T-helper 22 cell (primary cell): Measurements from ENCODE around the gene ODR4.
"Not testable (repeated sequence)": the region's sequence is repeated elsewhere in the genome, so short reads cannot be mapped to it uniquely, and the experiment has no call there.

Source experiments
- DNase-seq: peaks from one replicate; pipeline ENCODE4 v3.0.0-alpha.2; 2020; ENCODE audit warnings: low read depth

The ODR4 gene

GRCh38 chr1:186375152-186375928 is at the start of gene ODR4, which contains the start of gene TPR:
ODR4 (plus strand) TSS chr1:186375838; CDS start chr1:186379786, 3,948 bp downstream.
TPR (minus strand) TSS chr1:186375253; CDS start chr1:186375028, 225 bp downstream.
- peak; percentile 97 for DNase-seq

DNA sequence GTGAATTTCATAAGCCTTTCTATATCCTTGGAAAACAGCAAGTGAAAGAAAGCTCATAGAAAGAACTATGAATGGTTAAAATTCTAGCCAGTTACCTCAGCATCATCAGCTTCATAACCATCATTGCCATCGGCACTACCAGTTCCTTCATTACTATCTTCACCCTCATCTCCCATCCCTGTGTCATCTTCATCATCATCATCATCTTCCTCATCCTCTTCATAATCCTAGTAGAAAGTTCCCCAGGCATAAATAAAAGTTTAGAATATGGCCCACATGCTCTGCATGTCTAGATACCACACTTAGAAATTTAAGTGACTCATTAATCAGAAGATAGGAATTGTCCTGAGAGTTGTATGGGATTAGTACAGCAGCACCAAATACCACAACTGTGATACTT is 49.6 kb upstream of the ODR4 start:
- DNase-seq: no peak

- no peak for DNase-seq
Observed at GRCh38 chr1:186327331-186327730, 48.3 kb upstream of the ODR4 start.

GRCh38 chr1:186330758-186331157 is 44.9 kb upstream of the ODR4 start:
- DNase-seq: no peak

- no peak for DNase-seq
Observed at GRCh38 chr1:186337554-186337953, 38.1 kb upstream of the ODR4 start.

DNA sequence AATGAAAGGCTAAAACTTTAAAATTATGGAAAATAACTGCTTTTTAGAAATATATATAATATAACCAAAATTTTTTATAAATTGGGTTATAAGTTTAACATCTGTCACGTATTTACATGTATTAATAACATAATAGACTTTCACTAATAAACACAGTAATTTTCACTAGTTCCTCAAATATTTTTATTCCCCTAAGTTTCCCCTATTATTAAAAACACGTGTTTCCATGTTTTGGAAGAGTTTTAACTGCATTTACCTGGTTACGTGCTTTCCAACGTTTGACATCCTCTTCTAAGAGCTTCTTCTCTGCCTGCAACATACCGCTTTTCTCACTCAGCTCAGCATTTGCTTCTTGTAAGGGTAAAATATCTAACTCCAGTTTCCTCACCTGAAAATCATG is 34.9 kb upstream of the ODR4 start:
- no peak for DNase-seq

DNA sequence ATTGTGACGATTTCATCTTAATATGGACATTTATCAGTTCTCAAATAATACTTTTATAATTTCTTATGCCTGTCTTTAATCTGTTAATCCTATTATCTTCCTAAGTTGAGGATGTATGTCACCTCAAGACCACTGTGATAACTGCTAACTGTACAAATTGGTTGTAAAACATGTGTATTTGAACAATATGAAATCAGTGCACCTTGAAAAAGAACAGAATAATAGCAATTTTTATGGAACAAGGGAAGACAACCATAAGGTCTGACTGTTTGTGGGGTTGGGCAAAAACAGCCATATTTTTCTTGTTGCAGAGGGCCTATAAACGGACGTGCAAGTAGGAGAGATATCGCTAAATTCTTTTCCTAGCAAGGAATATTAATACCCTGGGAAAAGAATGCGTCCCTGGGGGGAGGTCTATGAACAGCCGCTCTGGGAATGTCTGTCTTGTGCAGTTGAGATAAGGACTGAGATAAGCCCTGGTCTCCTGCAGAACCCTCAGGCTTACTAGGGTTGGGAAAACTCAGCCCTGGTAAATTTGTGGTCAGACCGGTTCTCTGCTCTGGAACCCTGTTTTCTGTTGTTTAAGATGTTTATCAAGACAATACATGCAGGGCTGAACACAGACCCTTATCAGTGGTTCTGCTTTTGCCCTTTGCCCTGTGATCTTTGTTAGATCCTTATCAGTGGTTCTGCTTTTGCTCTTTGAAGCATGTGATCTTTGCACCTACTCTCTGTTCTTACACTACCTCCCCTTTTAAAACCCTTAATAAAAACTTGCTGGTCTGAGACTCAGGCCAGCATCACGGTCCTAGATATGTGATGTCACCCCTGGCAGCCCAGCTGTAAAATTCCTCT is 27.6 kb upstream of the ODR4 start:
- DNase-seq: not testable (repeated sequence)

DNA sequence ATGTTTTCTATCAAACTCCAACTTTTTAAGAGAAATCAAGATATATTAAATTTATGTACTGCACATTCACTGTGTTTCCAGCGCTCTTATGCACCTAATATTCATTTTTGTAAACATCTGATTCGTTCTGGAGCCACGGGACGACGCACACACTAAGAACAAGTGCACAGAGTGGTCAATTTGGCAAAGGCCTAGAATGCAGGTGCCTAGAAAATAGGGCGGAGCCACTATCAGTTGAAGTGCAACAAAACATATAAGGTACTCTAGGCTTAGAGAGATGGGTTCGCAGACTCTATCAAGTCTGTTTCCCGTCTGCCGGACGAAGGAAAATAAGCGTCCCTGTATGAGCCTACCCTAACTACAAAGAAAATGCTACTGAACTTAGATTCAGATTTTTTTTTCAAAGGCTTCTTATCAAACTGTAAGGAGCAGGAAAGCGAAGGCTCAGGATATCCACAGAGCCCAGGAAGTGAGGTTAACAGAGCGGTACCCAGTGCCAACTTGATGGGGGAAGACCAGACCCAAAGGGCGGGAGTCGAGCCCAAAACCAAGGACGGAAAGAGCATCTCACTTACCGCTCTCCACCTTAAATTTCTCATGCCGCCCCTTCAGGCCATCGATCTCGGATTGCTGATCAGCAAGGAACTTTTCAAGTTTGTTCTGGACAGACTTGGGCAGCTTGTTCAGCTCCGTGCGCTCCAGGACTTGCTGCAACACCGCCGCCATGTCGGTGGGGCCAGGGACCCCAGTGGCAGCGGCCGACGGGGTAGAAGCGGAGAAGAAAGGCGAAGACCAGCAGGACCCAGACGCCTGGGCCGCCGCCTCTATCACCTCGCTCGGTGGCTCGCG is 1.1 kb upstream of the ODR4 start:
- DNase-seq: peak; percentile 34

- DNase-seq: no peak
Observed at GRCh38 chr1:186375929-186376319, 286 bp downstream of the ODR4 start.

DNA sequence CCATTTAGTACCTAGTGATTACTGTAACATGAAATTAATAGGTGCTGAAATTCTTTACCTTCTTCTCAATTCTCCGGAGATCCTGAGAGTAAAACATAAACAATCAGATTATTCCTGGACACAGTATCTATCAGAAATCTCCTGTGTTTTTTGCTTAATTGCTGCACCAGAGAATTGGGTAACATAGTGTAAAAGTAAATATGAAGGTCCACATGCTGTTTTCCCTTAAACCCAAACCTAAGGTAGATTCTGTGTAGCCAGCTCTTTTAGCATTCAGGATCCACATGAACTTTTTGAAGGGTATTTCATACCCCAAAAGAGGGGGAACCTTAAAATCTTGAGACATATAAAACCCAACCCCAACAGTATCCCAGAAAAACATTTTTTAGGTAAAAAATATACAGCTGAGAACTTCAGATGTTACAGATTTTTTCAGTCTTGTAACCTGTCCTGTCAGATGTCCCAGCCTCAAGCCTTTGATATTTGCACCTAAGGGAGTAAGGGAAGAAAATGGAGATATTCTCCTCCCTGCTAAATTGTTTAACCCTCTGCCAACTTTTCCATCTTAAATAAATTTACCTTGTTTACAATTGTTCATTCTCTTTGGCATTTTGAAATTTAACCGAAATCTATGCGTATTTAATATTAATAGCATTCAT is 11.2 kb downstream of the ODR4 start:
- no peak for DNase-seq

DNA sequence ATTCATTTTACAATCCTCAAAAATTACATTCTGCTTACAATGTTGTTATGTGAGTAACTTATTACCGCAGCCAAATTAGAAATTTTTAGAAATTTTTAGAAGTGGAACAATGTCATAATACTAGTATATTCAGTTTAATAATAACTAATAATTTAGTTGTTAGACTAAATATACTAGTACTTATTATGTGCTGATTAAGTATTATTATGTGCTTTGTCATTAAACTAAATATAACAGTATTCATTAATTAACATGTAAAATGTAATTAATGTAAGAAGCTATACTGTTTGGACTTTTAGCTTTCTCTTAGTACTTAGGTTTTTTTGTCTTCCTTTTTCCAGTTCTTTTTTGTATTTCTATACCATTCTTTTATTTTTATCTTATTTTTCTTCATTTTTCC is 15.3 kb downstream of the ODR4 start:
- DNase-seq: no peak

DNA sequence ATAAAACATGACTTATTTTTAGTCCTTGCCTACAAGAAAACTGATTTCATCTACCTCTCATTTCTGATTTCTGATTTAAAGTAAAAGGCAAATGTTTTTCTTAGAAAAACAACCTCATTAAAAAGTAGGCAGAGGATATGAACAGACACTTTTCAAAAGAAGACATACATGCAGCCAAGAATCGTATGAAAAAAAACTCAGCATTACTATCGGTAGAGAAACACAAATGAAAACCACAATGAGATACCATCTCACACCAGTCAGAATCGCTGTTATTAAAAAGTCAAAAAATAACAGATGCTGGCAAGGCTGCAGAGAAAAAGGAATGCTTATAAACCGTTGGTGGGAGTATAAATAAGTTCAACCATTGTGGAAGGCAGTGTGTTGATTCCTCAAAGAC is 16.2 kb downstream of the ODR4 start:
- DNase-seq: no peak

DNA sequence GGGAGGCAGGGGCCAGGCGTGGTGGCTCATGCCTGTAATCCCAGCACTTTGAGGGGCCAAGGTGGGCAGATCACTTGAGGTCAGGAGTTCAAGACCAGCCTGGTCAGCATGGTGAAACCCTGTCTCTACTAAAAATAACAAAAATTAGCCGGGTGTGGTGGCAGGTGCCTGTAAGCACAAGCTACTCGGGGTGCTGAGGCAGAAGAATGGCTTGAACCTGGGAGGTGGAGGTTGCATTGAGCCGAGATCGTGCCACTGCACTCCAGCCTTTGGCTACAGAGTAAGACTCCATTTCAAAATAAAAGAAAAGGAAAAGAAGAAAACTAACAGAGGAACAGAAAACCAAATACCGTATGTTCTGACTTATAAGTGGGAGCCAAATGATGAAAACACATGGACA is 17.1 kb downstream of the ODR4 start:
- not testable (repeated sequence) for DNase-seq

DNA sequence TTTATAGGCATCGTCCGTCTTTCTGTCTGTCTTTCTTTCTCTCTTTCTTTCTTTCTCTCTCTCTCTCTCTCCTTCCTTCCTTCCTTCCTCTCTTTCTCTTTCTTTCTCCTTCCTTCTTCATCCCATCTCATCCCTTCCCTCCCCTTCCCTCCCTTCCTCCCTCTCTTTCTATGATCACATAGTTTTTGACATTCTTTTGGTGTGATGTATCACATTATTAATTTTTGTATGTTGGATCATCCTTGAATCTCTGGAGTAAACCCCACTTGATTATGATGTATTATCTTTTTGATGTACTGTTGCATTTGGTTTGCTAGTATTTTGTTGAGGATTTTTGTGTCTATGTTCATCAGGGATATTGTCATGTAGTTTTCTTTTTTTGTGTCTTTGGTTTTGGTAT is 25.8 kb downstream of the ODR4 start:
- DNase-seq: not testable (repeated sequence)

DNA sequence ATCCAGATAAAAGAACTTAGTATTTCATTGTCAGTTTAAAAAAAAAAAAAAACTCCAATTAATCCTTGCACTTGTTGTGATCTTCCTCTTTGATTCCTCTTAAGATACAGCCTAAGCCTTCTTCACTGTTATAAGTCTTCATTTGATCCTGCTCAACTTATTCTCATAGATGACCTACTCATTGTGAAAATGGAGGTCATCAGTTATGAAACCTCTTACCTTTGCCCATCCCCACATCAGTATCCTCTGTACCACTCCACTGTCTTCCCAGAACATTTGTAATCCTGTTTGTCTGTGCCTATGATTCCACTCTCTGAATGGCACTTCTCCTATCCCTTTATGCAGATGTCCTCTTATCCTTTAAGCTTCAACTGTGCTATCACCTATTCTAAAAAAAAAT is 28.0 kb downstream of the ODR4 start:
- no peak for DNase-seq

DNA sequence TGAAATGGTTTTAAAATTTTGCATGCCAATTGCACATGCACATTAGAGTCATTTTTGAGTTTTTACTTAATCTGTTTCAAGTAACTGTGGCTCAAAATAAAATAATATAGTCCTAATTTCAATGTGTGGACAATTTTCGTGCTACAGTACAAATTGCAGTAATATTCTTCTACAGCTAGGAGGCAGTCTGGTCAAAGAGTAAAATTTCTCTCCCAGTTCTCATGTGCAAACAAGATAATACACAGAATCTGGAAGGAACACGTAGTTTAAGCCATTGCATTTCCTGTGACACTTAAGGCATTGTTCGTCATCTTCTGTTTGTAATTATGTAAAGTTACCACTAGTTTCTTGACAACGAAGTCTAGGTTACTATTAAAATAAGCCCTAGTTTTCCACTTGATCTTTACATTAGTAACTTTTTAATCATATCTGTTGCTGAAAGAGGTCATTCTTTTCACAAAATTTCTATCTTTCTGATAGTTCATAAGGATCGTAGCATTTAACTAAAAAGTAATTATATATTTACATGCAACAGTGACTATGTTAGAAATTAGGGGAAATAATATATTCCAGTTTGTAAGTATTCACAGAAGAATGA is 28.9 kb downstream of the ODR4 start:
- DNase-seq: no peak

DNA sequence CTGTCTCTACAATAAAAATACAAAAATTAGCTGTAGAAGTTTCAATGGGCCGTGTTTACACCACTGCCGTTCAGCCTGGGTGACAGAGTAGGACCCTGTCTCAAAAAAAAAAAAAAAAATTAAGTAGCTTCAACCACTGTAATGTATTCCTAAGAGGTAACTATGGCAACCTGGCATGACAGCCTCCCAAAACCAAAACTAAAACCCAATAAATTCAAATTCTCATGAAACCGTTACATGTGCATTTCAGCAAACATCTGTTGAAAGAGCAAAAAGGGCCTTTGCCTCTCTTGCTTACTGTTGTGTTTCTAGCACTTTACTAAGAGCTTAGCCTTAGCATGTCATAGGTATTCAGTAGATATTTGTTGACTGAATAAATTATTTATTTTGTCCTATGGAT is 33.5 kb downstream of the ODR4 start:
- DNase-seq: no peak

- no peak for DNase-seq
Observed at GRCh38 chr1:186413319-186413718, 37.7 kb downstream of the ODR4 start.

GRCh38 chr1:186418503-186418902 is 42.9 kb downstream of the ODR4 start:
- no peak for DNase-seq

DNA sequence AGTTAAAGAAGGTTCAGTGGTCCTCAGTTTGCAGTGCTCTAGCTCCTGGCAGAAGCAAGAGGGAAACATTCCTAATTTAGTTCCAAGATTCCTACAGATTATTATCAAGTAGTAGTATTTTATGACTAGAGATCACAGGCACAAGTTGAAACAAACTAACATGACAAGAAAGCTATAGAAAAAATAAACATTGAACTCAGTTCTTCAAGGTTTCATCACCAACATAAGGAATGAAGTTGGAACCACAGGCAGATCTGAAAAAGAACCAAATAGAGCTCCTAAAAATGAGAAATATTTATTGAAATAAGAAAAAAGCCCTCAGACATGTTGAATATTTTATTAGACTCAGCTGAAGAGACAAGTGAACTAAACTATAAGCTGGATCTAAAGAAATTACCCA is 44.7 kb downstream of the ODR4 start:
- DNase-seq: no peak

DNA sequence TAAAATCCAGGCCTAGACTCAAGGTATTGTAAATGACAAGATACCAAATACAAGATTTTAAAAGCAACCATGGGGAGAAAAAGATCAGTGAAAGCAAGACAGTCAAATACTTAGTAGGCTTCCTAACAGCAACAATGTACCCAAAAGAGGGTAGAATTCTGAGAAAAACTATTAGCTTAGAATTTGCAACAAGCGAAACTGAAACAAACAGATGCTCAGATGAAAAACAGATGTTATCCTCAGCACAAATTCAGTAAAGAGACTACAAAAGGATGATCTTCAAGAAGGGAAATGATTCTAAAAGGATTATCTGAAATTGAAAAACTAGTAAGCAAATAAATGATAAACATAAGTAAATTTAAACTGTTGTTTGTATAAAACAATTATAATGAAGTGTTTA is 45.3 kb downstream of the ODR4 start:
- no peak for DNase-seq
